Measurements from ENCODE around the gene USP25.
A peak's percentile ranks its signal among the peaks of the same experiment; 100 is the strongest.

Gene USP25

DNA sequence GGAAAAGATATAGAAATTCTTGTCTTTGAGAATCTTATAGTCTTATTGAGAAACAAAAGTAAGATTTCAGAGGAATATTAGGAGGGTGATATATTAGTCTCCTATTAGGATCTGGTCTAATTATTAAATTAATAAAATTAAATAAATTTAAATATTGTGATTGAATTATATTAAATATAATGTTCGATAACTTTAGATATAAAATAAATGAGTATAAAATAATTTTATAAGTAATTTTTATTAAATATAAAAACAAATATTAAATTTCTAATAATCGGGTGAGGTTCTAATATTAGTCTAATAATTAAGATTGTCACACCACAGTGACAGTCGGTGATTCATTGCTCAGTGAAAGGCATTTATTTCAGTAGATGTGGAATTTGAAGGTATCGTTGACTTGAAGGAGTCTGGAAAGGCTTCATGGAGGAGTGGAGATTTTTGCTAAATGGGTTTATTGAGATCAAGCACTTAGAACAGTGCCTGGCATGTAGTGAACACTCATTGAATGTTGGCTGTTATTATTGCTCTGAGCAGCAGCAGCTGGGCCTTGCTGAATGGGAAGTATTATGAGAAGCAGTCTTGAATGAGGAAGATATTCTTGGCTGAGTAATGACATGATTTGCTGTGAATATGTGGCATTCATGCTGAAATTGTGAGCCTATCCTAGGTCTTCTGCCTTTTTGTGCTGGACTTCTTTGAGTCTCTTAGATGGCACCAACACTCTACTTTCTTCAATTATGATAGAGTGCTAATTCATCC lies 74.6 kb downstream of the USP25 start:
- Histone ChIP-seq H3K4me1 (ENCODE audit: insufficient read depth, poor library complexity, severe bottlenecking) (peaks cover 3% of the 10 kb centered on the region), H3K4me3 (ENCODE audit: severe bottlenecking) (no peak overlapping the region), H3K36me3 (ENCODE audit: low read depth) (peaks cover 9% of the 10 kb centered on the region), H3K27ac (ENCODE audit: poor library complexity, severe bottlenecking) (no peak overlapping the region), H3K9me3 (ENCODE audit: severe bottlenecking) (no peaks in the 10 kb centered on the region), H3K27me3 (ENCODE audit: insufficient read depth, poor library complexity, severe bottlenecking) (no peaks in the 10 kb centered on the region)
- DNase-seq (ENCODE audit: low spot score) (no peak), ATAC-seq (ENCODE audit: low read depth) (no peak)
- TF ChIP-seq, protein P1, sequence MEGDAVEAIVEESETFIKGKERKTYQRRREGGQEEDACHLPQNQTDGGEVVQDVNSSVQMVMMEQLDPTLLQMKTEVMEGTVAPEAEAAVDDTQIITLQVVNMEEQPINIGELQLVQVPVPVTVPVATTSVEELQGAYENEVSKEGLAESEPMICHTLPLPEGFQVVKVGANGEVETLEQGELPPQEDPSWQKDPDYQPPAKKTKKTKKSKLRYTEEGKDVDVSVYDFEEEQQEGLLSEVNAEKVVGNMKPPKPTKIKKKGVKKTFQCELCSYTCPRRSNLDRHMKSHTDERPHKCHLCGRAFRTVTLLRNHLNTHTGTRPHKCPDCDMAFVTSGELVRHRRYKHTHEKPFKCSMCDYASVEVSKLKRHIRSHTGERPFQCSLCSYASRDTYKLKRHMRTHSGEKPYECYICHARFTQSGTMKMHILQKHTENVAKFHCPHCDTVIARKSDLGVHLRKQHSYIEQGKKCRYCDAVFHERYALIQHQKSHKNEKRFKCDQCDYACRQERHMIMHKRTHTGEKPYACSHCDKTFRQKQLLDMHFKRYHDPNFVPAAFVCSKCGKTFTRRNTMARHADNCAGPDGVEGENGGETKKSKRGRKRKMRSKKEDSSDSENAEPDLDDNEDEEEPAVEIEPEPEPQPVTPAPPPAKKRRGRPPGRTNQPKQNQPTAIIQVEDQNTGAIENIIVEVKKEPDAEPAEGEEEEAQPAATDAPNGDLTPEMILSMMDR (IDR thresholded peaks at IDR 0.05; ENCODE audit: poor library complexity, severe bottlenecking) = no peak

DNA sequence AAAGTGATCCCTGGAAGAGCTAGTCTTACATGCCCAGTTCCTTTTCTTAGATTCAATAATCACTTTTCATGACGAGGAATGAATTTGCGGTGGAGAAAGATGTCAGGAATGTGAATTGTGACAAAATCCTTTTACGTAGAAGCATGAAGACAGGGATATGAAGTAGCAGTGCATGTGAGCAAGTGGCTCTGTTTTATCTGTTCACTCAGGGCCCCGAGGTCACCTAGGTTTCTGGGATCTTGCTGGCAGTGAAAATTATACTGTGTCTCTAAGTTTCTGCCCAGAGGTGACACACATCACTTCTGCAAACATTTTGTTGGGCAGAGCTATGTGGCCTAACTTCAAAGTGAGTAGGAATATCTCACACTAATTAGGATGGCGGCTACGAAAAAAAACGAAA lies 79.3 kb downstream of the USP25 start:
- TF ChIP-seq, protein P1 (IDR thresholded peaks at IDR 0.05; ENCODE audit: poor library complexity, severe bottlenecking) = no peak
- Histone ChIP-seq H3K36me3 (ENCODE audit: low read depth) (peaks cover 36% of the 10 kb centered on the region), H3K27ac (ENCODE audit: poor library complexity, severe bottlenecking) (peak overlapping the region; percentile 23), H3K4me3 (ENCODE audit: severe bottlenecking) (no peak overlapping the region), H3K27me3 (ENCODE audit: insufficient read depth, poor library complexity, severe bottlenecking) (no peaks in the 10 kb centered on the region), H3K4me1 (ENCODE audit: insufficient read depth, poor library complexity, severe bottlenecking) (peaks cover 18% of the 10 kb centered on the region), H3K9me3 (ENCODE audit: severe bottlenecking) (no peaks in the 10 kb centered on the region)
- DNase-seq (ENCODE audit: low spot score) (no peak), ATAC-seq (ENCODE audit: low read depth) (no peak)

DNA sequence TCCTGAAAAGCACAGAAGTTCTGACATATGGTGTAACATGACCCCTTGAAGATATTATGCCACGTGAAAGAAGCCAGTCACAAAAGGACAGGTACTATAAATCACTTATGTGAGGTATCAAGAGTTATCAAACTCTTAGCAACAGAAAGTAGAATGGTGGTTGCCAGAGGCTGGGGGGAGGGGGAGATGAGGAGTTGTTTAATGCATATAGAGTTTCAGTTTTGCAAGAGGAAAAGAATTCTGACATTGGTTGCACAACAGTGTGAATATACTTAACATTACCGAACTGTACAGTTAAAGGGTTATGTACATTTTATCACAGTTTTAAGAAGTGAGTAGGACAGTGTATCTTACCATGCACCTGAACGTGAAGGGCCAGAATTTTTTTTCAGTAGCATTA lies 80.0 kb downstream of the USP25 start:
- Histone ChIP-seq H3K27ac (ENCODE audit: poor library complexity, severe bottlenecking) (peak overlapping the region; percentile 23), H3K9me3 (ENCODE audit: severe bottlenecking) (no peaks in the 10 kb centered on the region), H3K4me3 (ENCODE audit: severe bottlenecking) (no peak overlapping the region), H3K4me1 (ENCODE audit: insufficient read depth, poor library complexity, severe bottlenecking) (peaks cover 18% of the 10 kb centered on the region), H3K36me3 (ENCODE audit: low read depth) (peaks cover 39% of the 10 kb centered on the region), H3K27me3 (ENCODE audit: insufficient read depth, poor library complexity, severe bottlenecking) (no peaks in the 10 kb centered on the region)
- TF ChIP-seq, protein P1 (IDR thresholded peaks at IDR 0.05; ENCODE audit: poor library complexity, severe bottlenecking) = no peak
- peak; percentile 84 for ATAC-seq (ENCODE audit: low read depth)
- DNase-seq (ENCODE audit: low spot score) = no peak

DNA sequence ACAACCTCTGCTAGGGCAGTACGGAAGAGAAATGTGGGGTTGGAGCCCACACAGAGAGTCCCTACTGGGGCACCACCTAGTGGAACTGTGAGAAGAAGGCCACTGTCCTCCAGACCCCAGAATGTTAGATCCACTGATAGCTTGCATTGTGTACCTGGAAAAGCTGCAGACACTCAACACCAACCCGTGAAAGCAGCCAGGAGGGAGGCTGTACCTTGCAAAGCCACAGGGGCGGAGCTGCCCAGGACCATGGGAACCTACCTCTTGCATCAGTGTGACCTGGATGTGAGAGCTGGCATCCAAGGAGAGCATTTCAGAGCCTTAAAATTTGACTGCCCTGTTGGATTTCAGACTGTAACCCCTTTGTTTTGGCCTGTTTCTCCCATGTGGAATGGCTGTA lies 85.5 kb downstream of the USP25 start:
- TF ChIP-seq, protein P1 (IDR thresholded peaks at IDR 0.05; ENCODE audit: poor library complexity, severe bottlenecking) = no peak

DNA sequence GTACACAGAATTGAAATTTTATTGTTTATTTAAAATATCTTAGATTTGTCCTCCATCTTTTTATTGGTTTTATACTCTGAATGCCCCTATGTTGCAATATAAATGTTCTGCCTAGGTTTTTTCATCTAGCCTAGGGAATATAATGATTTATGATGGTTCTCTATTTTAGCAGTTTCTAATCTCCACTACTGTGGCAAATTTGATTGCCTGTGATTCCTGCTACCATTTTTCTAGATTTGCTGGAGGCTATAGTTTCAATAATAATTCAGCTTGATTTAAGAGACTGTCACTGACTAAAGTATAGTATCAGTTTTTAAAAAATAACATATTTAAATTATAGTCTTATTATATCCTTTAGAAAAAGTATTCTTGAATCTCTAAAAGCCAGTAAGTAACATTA lies 90.5 kb downstream of the USP25 start:
- H3K4me1 ChIP-seq (ENCODE audit: insufficient read depth, poor library complexity, severe bottlenecking) = peaks cover 9% of the 10 kb centered on the region

More for the DNA sequence above, 85.5 kb downstream of the USP25 start:
- Histone ChIP-seq H3K4me1 (ENCODE audit: insufficient read depth, poor library complexity, severe bottlenecking) (peaks cover 12% of the 10 kb centered on the region), H3K27ac (ENCODE audit: poor library complexity, severe bottlenecking) (no peak overlapping the region), H3K27me3 (ENCODE audit: insufficient read depth, poor library complexity, severe bottlenecking) (no peaks in the 10 kb centered on the region), H3K36me3 (ENCODE audit: low read depth) (peaks cover 49% of the 10 kb centered on the region), H3K4me3 (ENCODE audit: severe bottlenecking) (no peak overlapping the region), H3K9me3 (ENCODE audit: severe bottlenecking) (no peaks in the 10 kb centered on the region)
- DNase-seq (ENCODE audit: low spot score) (no peak), ATAC-seq (ENCODE audit: low read depth) (no peak)

More for the DNA sequence above, 90.5 kb downstream of the USP25 start:
- no peak overlapping the region for H3K27ac ChIP-seq (ENCODE audit: poor library complexity, severe bottlenecking)
- no peak for ATAC-seq (ENCODE audit: low read depth)
- peaks cover 3% of the 10 kb centered on the region for H3K27me3 ChIP-seq (ENCODE audit: insufficient read depth, poor library complexity, severe bottlenecking)
- peaks cover 50% of the 10 kb centered on the region for H3K36me3 ChIP-seq (ENCODE audit: low read depth)
- no peak for DNase-seq (ENCODE audit: low spot score)
- no peaks in the 10 kb centered on the region for H3K9me3 ChIP-seq (ENCODE audit: severe bottlenecking)
- TF ChIP-seq, protein P1 (IDR thresholded peaks at IDR 0.05; ENCODE audit: poor library complexity, severe bottlenecking) = no peak
- no peak overlapping the region for H3K4me3 ChIP-seq (ENCODE audit: severe bottlenecking)

Data from RWPE2 (cell line).